Measurements from ENCODE around the gene NFX1.

The NFX1 gene

DNA sequence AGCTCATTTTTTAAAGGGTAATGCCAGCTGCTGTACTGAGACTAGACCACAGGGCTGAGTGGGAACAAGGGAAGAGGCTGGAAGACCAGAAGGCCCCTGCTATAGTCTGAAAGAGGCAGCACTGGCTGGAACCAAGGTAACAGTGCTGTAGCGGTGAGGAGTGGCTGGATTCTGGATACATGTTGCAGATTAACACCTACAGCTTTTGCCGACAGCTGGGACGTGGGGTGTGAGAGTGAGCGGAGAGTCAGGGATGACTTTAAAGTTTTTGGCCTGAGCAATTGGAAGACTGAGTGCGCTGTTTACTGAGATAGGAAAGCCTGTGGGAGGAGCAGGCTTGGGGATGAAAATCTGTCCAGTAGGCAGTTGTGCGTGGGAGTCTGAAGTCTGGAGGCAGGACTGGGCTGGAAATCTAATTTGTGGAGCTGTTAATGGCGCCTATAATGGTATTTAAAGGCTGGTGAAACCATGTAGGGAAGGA lies 85.6 kb downstream of the NFX1 start:
- TF ChIP-seq, protein P1, sequence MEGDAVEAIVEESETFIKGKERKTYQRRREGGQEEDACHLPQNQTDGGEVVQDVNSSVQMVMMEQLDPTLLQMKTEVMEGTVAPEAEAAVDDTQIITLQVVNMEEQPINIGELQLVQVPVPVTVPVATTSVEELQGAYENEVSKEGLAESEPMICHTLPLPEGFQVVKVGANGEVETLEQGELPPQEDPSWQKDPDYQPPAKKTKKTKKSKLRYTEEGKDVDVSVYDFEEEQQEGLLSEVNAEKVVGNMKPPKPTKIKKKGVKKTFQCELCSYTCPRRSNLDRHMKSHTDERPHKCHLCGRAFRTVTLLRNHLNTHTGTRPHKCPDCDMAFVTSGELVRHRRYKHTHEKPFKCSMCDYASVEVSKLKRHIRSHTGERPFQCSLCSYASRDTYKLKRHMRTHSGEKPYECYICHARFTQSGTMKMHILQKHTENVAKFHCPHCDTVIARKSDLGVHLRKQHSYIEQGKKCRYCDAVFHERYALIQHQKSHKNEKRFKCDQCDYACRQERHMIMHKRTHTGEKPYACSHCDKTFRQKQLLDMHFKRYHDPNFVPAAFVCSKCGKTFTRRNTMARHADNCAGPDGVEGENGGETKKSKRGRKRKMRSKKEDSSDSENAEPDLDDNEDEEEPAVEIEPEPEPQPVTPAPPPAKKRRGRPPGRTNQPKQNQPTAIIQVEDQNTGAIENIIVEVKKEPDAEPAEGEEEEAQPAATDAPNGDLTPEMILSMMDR (IDR thresholded peaks at IDR 0.05; ENCODE audit: insufficient read depth, low read length, poor library complexity, severe bottlenecking), result no peak
- no peak for TF ChIP-seq EZH2phosphoT487 (conservative IDR thresholded peaks at IDR 0.05; ENCODE audit: low read length)
- H3K9me3 ChIP-seq (ENCODE audit: insufficient read depth, low read length), result no peaks in the 10 kb centered on the region
- no peaks in the 10 kb centered on the region for H3F3A ChIP-seq (ENCODE audit: insufficient read depth)
- H3K27ac ChIP-seq (ENCODE audit: low read depth, low read length), result no peak overlapping the region
- no peak overlapping the region for H3K4me3 ChIP-seq (ENCODE audit: insufficient read depth, low read length, poor library complexity, severe bottlenecking)
- no peak overlapping the region for H3K4me2 ChIP-seq (ENCODE audit: low read depth, low read length, poor library complexity, severe bottlenecking)
- no peaks in the 10 kb centered on the region for H4K20me1 ChIP-seq (ENCODE audit: low read depth, low read length)
- no peaks in the 10 kb centered on the region for H3K27me3 ChIP-seq (ENCODE audit: low read length)
- no peaks in the 10 kb centered on the region for H3K9me2 ChIP-seq (replicated peaks; ENCODE audit: insufficient read depth, low read length)
- H3K36me3 ChIP-seq (ENCODE audit: low read length), result no peaks in the 10 kb centered on the region
- no peak overlapping the region for H2AFZ ChIP-seq (ENCODE audit: low read depth, low read length, severe bottlenecking)
- H3K9ac ChIP-seq (ENCODE audit: low read length), result no peak overlapping the region
- no peaks in the 10 kb centered on the region for H3K79me2 ChIP-seq (ENCODE audit: insufficient read depth, low read length)

DNA sequence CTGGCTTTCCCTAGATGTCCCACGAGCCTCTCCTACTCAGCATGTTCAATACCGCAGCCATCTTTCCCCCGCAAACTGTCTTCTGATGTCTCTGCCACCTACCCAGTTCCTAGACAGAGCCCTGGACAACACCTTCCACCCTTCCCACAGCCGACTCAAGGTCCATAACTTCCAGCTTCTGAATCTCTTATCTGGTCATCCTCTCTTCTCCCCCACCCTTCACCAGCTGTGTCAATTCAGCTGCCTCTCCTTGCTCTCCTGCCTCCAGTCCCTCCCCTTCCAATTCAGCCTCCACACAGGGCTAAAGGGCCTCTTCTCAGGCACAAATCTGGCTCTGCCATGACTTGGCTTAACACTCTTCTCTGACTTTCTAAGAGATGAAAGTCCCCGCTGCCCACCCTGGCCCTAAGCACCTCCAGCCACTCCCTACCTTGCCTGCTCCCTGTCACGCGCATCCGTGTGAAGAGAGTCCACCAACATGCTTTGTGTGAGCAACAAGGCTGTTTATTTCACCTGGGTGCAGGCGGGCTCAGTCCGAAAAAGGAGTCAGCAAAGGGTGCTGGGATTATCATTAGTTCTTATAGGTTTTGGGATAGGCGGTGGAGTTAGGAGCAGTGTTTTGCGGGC lies 86.9 kb downstream of the NFX1 start:
- Histone ChIP-seq H3K9ac (ENCODE audit: low read length) (no peak overlapping the region), H2AFZ (ENCODE audit: low read depth, low read length, severe bottlenecking) (no peak overlapping the region), H3K4me3 (ENCODE audit: insufficient read depth, low read length, poor library complexity, severe bottlenecking) (no peak overlapping the region), H3F3A (ENCODE audit: insufficient read depth) (no peaks in the 10 kb centered on the region), H3K9me2 (replicated peaks; ENCODE audit: insufficient read depth, low read length) (no peaks in the 10 kb centered on the region), H4K20me1 (ENCODE audit: low read depth, low read length) (no peaks in the 10 kb centered on the region), H3K36me3 (ENCODE audit: low read length) (no peaks in the 10 kb centered on the region), H3K79me2 (ENCODE audit: insufficient read depth, low read length) (no peaks in the 10 kb centered on the region), H3K27me3 (ENCODE audit: low read length) (no peaks in the 10 kb centered on the region), H3K4me2 (ENCODE audit: low read depth, low read length, poor library complexity, severe bottlenecking) (no peak overlapping the region), H3K9me3 (ENCODE audit: insufficient read depth, low read length) (no peaks in the 10 kb centered on the region), H3K27ac (ENCODE audit: low read depth, low read length) (no peak overlapping the region)
- TF ChIP-seq EZH2phosphoT487 (conservative IDR thresholded peaks at IDR 0.05; ENCODE audit: low read length), result no peak
- TF ChIP-seq, protein P1 (IDR thresholded peaks at IDR 0.05; ENCODE audit: insufficient read depth, low read length, poor library complexity, severe bottlenecking), result no peak

DNA sequence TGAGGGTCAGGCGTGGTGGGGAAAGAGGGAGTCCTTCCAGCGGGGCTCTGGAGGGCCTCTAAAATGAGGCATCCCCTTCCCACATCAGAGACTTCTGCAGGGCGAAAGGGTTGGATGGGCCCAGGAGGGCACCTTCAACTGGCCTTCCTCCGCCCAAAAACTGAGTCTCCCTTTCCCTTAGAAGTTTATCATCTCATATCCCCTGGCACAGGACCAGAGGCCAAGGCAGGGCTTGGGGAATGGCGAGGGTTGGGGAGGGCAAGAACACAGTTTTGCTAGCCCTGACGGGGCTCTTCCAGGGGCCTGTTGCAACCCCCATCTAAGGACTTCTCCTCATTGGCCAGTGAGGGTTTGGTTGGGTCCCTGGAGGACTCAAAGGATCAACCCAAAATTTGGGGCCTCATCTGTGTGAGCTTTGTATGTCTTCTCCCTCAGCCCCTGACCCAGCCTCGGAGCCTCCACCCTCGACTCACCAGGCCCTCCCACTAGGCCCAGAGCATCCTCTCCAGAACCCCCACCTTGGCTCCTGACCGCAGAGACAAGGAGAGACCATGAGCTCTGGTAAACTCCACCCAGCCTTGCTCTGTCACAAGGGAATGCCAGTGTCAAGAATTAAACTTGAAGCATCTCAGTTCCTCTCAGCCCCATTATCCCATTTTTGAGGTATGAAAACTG lies 87.9 kb downstream of the NFX1 start:
- no peaks in the 10 kb centered on the region for H3K27me3 ChIP-seq (ENCODE audit: low read length)
- no peaks in the 10 kb centered on the region for H3K79me2 ChIP-seq (ENCODE audit: insufficient read depth, low read length)
- no peaks in the 10 kb centered on the region for H4K20me1 ChIP-seq (ENCODE audit: low read depth, low read length)
- H3K4me2 ChIP-seq (ENCODE audit: low read depth, low read length, poor library complexity, severe bottlenecking), result no peak overlapping the region
- H3K9me3 ChIP-seq (ENCODE audit: insufficient read depth, low read length), result no peaks in the 10 kb centered on the region
- no peak overlapping the region for H2AFZ ChIP-seq (ENCODE audit: low read depth, low read length, severe bottlenecking)
- H3F3A ChIP-seq (ENCODE audit: insufficient read depth), result no peaks in the 10 kb centered on the region
- TF ChIP-seq EZH2phosphoT487 (conservative IDR thresholded peaks at IDR 0.05; ENCODE audit: low read length), result no peak
- TF ChIP-seq, protein P1 (IDR thresholded peaks at IDR 0.05; ENCODE audit: insufficient read depth, low read length, poor library complexity, severe bottlenecking), result no peak
- no peak overlapping the region for H3K9ac ChIP-seq (ENCODE audit: low read length)
- no peak overlapping the region for H3K4me3 ChIP-seq (ENCODE audit: insufficient read depth, low read length, poor library complexity, severe bottlenecking)
- no peak overlapping the region for H3K27ac ChIP-seq (ENCODE audit: low read depth, low read length)
- H3K36me3 ChIP-seq (ENCODE audit: low read length), result no peaks in the 10 kb centered on the region
- H3K9me2 ChIP-seq (replicated peaks; ENCODE audit: insufficient read depth, low read length), result no peaks in the 10 kb centered on the region

Data from SU-DHL-6 (cell line).